Neural crest cell (in vitro differentiated cells): ENCODE results near the gene CCDC32. TPM values are rescaled to one million over a fixed set of nuclear protein-coding genes. Genes with fewer than 3 reads are reported as not detected.
"Not testable (repeated sequence)": the region's sequence is repeated elsewhere in the genome, so short reads cannot be mapped to it uniquely, and the experiment has no call there.

Source experiments
- DNase-seq: peaks from one replicate; pipeline ENCODE4 v3.0.0; 2021; ENCODE audit warnings: low read depth, mixed read lengths, low spot score
- H3K27ac Mint-ChIP-seq: one replicate; pipeline ENCODE4 v1.8.0; 2021; ENCODE audit warnings: mild to moderate bottlenecking, mixed read lengths; ENCODE audit not compliant: unreplicated experiment
- H3K27me3 Mint-ChIP-seq: 2 replicates; pipeline ENCODE4 v1.8.0; 2021; ENCODE audit warnings: low read depth, mild to moderate bottlenecking, mixed read lengths
- H3K36me3 Mint-ChIP-seq: 2 replicates; pipeline ENCODE4 v1.8.0; 2021; ENCODE audit warnings: low read depth, mild to moderate bottlenecking, mixed read lengths
- H3K4me1 Mint-ChIP-seq: 2 replicates; pipeline ENCODE4 v1.8.0; 2021; ENCODE audit warnings: mixed read lengths
- H3K4me3 Mint-ChIP-seq: one replicate; pipeline ENCODE4 v1.8.0; 2021; ENCODE audit warnings: mild to moderate bottlenecking, mixed read lengths
- H3K9me3 Mint-ChIP-seq: 2 replicates; pipeline ENCODE4 v1.8.0; 2021; ENCODE audit warnings: mixed read lengths
- CTCF ChIP-seq: fragments of 200-600 bp; sonication (generic); conservative IDR thresholded peaks from 2 replicates; pipeline ENCODE4 v1.5.0; 2021; ENCODE audit warnings: antibody characterized with exemption, mild to moderate bottlenecking
- total RNA-seq: library from RNA; stranded (reverse); gene quantifications from 2 replicates; pipeline ENCODE4 v1.2.1, GENCODE V29; 2021

Gene CCDC32
- total RNA-seq, 1 donor from 2014 or later = 19.9 TPM

DNA sequence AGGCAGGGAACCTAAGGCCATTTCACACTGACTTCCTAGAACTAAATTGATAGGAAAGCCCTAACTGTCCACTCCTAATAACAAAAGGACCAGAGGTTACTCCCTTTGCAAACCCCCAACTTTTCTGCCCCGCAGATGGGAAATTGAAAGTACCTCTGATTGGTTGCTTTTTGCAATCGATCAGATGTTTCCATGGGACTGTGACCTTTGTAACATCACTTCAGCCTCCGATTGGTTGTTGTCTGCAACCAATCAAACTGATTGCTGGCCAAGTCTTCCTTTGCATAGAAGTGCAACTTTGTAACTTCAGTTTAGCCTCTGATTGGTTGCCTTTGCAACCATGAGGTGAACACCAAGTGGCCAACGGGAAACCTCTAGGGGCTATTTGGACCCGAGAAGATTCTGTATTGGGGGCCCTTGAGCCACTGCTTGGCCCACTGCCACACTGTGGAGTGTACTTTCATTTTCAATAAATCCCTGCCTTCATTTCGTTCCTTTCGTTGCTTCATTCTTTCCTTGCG lies 17.9 kb upstream of the CCDC32 start:
- H3K4me1 Mint-ChIP-seq = no peaks in the 10 kb centered on the region
- peaks cover 2% of the 10 kb centered on the region for H3K36me3 Mint-ChIP-seq
- TF ChIP-seq CTCF = no peak
- peaks cover 2% of the 10 kb centered on the region for H3K9me3 Mint-ChIP-seq
- no peak for DNase-seq
- H3K27me3 Mint-ChIP-seq = no peaks in the 10 kb centered on the region
- H3K4me3 Mint-ChIP-seq = no peak overlapping the region
- H3K27ac Mint-ChIP-seq = no peak overlapping the region

DNA sequence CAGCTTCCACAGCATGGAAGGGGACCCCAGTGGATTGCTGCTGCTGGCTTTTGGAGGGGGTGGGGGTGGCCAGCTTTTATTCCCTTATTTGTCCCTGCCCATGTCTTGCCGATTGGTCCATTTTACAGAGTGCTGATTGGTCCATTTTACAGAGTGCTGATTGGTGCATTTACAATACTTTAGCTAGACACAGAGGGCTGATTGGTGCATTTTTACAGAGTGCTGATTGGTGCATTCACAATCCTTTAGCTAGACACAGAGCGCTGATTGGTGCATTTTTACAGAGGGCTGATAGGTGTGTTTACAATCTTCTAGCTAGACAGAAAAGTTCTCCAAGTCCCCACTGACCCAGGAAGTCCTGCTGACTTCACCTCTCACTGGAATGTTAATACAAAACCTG lies 17.0 kb upstream of the CCDC32 start:
- not testable (repeated sequence) for H3K4me1 Mint-ChIP-seq, H3K27ac Mint-ChIP-seq, H3K27me3 Mint-ChIP-seq, H3K9me3 Mint-ChIP-seq, H3K36me3 Mint-ChIP-seq, H3K4me3 Mint-ChIP-seq, DNase-seq

- peaks cover 10% of the 10 kb centered on the region for H3K36me3 Mint-ChIP-seq
- no peak for TF ChIP-seq CTCF
- DNase-seq = no peak
- H3K9me3 Mint-ChIP-seq = peaks cover 3% of the 10 kb centered on the region
- H3K4me1 Mint-ChIP-seq = no peaks in the 10 kb centered on the region
- no peaks in the 10 kb centered on the region for H3K27me3 Mint-ChIP-seq
- no peak overlapping the region for H3K27ac Mint-ChIP-seq
- H3K4me3 Mint-ChIP-seq = no peak overlapping the region
These were observed 14.1 kb upstream of the CCDC32 start for GRCh38 chr15:40578892-40579291.

DNA sequence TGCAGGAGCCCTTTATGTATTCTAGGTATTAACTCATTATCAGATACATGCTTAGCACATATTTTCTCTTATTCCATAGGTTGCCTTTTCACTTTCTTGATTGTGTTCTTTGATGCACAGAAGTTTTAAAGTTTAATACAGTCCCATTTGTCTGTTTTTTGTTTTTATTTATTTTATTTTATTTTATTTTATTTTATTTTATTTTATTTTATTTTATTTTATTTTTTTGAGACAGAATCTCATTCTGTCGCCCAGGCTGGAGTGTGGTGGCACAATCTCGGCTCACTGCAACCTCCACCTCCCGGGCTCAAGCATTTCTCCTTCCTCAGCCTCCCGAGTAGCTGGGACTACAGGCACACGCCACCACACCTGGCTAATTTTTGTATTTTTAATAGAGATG lies 12.1 kb upstream of the CCDC32 start:
- H3K36me3 Mint-ChIP-seq = peaks cover 14% of the 10 kb centered on the region
- H3K27me3 Mint-ChIP-seq, H3K4me1 Mint-ChIP-seq, H3K27ac Mint-ChIP-seq, H3K4me3 Mint-ChIP-seq, DNase-seq, H3K9me3 Mint-ChIP-seq: not testable (repeated sequence)

- Mint-ChIP-seq H3K27me3 (no peaks in the 10 kb centered on the region), H3K4me3 (peak overlapping the region; percentile 7), H3K36me3 (peaks cover 14% of the 10 kb centered on the region), H3K4me1 (peaks cover 14% of the 10 kb centered on the region), H3K27ac (no peak overlapping the region), H3K9me3 (peaks cover 3% of the 10 kb centered on the region)
- no peak for TF ChIP-seq CTCF
- DNase-seq = no peak
These were observed 10.3 kb upstream of the CCDC32 start for GRCh38 chr15:40575113-40575512.

GRCh38 chr15:40569129-40569953 lies 4.5 kb upstream of the CCDC32 start, which contains the start of gene RPUSD2:
Gene RPUSD2, plus strand, starts transcription at chr15:40569299. Its CDS starts 39 bp downstream, at chr15:40569338.
- H3K27me3 Mint-ChIP-seq = peaks cover 16% of the 10 kb centered on the region
- no peaks in the 10 kb centered on the region for H3K9me3 Mint-ChIP-seq
- no peak for TF ChIP-seq CTCF
- H3K36me3 Mint-ChIP-seq = peaks cover 4% of the 10 kb centered on the region
- H3K4me1 Mint-ChIP-seq = peaks cover 38% of the 10 kb centered on the region
- peak; percentile 87 for DNase-seq
- H3K4me3 Mint-ChIP-seq = peak within 1 kb of the TSS; percentile 96
- peak within 1 kb of the TSS; percentile 96 for H3K27ac Mint-ChIP-seq
